ENCODE data around the gene PLET1. TPM values are rescaled to one million over a fixed set of nuclear protein-coding genes. Genes with fewer than 3 reads are reported as not detected.

The PLET1 gene
- total RNA-seq, 1 donor, result not detected

DNA sequence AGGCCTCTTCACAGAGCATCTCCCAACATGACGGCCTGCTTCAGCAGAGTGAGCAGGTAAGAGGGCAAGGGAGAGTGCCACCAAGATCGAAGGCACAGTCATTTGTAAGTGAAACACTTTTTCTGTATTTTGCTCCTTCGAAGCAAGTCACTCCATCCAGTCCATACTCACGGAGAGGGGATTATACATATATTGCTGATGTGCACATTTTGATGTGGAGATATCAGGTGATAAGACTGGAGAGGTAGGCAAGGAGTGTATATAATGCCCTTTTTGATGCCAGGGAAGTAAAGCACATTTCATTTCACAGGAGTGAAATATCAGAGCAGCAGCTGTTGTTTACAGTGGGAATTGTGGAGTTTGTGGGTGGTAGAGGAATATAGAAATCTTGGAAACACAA lies 23.2 kb downstream of the PLET1 start:
- TF ChIP-seq, protein P1, sequence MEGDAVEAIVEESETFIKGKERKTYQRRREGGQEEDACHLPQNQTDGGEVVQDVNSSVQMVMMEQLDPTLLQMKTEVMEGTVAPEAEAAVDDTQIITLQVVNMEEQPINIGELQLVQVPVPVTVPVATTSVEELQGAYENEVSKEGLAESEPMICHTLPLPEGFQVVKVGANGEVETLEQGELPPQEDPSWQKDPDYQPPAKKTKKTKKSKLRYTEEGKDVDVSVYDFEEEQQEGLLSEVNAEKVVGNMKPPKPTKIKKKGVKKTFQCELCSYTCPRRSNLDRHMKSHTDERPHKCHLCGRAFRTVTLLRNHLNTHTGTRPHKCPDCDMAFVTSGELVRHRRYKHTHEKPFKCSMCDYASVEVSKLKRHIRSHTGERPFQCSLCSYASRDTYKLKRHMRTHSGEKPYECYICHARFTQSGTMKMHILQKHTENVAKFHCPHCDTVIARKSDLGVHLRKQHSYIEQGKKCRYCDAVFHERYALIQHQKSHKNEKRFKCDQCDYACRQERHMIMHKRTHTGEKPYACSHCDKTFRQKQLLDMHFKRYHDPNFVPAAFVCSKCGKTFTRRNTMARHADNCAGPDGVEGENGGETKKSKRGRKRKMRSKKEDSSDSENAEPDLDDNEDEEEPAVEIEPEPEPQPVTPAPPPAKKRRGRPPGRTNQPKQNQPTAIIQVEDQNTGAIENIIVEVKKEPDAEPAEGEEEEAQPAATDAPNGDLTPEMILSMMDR (IDR thresholded peaks at IDR 0.05; ENCODE audit: insufficient read depth, low read depth, low read length), result no peak
- no peak for DNase-seq (ENCODE audit: low read depth)
- no peak overlapping the region for H3K4me3 ChIP-seq (ENCODE audit: low read depth, low read length)

- DNase-seq (ENCODE audit: low read depth), result no peak
- TF ChIP-seq, protein P1 (IDR thresholded peaks at IDR 0.05; ENCODE audit: insufficient read depth, low read depth, low read length), result no peak
- no peak overlapping the region for H3K4me3 ChIP-seq (ENCODE audit: low read depth, low read length)
Observed at GRCh38 chr11:112235750-112236390, 24.8 kb downstream of the PLET1 start.

DNA sequence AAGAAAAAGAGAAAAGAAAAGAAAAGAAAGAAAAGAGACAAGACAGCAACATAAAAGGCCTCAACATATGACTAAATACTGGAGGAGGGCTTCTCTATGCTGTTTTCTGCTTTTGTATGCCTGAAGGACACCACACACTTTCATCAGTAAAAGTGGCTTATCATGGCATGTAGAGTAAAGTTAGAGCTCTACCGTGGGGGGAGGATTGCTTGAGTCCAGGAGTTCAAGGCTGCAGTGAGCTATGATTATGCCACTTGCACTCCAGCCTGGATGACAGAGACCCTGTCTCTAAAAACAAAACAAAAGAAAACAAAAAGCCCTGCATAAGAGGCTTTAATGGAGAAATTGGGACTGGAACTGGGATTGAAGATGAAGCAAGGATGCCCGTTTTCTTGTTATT lies 28.7 kb downstream of the PLET1 start:
- TF ChIP-seq, protein P1 (IDR thresholded peaks at IDR 0.05; ENCODE audit: insufficient read depth, low read depth, low read length), result no peak
- H3K4me3 ChIP-seq (ENCODE audit: low read depth, low read length), result no peak overlapping the region
- no peak for DNase-seq (ENCODE audit: low read depth)

DNA sequence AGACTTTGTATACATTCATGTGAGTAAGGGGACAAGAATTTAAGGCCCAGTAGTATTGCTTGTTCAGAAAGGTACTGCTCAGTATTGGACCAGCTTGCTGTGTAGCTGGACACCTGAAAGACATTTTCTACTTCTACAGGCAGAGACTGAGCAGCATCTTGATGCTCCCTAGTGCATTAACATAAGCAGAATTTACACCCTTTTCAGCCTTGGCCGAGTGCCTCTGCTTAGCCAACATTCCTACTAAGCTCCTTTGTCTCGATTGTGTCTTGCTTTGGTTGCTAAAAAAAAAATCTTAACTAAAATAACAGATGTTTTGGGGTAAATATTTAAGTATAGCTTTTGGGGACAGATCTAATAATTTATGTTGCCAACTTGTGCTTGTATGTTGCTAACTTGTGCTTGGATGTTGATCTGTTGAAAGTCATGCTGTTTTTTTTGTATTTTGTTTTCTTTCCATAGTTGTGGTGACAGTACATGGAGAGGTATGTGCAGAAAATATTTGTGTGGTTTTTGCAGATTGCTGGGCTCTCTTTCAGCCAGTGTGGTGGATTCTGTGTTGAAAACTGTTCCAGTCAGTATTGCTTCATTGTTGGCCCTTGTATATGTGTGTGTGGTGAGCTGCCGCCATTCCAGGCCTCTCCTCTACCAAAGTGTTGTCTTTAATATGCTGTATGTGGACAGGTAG lies 30.8 kb downstream of the PLET1 start:
- TF ChIP-seq, protein P1 (IDR thresholded peaks at IDR 0.05; ENCODE audit: insufficient read depth, low read depth, low read length), result no peak
- no peak overlapping the region for H3K4me3 ChIP-seq (ENCODE audit: low read depth, low read length)
- peak; percentile 93 for DNase-seq (ENCODE audit: low read depth)

DNA sequence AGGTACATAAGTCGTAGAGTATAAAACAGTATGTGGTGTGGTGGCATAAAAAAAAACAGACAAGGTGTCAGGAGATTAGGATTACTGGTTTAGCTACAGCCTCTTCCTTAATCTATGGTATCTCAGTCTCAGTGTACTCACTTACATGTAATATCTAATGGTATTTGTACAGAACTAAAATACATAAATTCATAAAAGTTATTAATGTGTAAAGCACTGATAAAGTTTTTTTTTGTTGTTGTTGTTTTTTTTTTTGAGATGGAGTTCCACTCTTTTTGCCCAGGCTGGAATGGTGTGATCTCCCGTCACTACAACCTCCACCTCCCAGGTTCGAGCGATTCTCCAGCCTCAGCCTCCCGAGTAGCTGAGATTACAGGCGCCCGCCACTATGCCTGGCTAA lies 31.5 kb downstream of the PLET1 start:
- no peak overlapping the region for H3K4me3 ChIP-seq (ENCODE audit: low read depth, low read length)
- TF ChIP-seq, protein P1 (IDR thresholded peaks at IDR 0.05; ENCODE audit: insufficient read depth, low read depth, low read length), result no peak
- no peak for DNase-seq (ENCODE audit: low read depth)

- no peak for DNase-seq (ENCODE audit: low read depth)
- TF ChIP-seq, protein P1 (IDR thresholded peaks at IDR 0.05; ENCODE audit: insufficient read depth, low read depth, low read length), result no peak
- H3K4me3 ChIP-seq (ENCODE audit: low read depth, low read length), result no peak overlapping the region
Observed at GRCh38 chr11:112228706-112229105, 32.0 kb downstream of the PLET1 start.
